ENCODE data around the gene CABS1. TPM values are rescaled to one million over a fixed set of nuclear protein-coding genes. Genes with fewer than 3 reads are reported as not detected.

Gene CABS1
- total RNA-seq, 1 experiment from 2014 or later: not detected

DNA sequence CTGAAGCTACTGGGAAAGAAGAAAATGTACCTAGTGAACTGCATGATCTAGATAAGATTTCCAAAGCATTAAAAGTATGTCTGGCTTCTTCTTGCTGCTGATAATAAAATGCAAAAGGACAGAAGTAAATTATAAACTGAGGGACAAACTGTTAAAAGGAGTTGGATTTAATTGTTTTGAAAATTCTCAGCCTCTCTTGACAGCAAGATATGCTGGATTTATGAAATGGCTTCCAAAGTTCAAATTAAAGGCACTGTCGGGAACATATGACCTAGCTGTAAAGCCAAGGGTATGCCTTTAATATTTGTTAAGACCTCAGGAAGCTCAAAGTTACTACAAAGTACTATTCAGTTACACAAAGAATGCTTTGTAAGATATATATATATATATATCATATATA is 46.1 kb upstream of the CABS1 start (continued):
- TF ChIP-seq, protein P1, sequence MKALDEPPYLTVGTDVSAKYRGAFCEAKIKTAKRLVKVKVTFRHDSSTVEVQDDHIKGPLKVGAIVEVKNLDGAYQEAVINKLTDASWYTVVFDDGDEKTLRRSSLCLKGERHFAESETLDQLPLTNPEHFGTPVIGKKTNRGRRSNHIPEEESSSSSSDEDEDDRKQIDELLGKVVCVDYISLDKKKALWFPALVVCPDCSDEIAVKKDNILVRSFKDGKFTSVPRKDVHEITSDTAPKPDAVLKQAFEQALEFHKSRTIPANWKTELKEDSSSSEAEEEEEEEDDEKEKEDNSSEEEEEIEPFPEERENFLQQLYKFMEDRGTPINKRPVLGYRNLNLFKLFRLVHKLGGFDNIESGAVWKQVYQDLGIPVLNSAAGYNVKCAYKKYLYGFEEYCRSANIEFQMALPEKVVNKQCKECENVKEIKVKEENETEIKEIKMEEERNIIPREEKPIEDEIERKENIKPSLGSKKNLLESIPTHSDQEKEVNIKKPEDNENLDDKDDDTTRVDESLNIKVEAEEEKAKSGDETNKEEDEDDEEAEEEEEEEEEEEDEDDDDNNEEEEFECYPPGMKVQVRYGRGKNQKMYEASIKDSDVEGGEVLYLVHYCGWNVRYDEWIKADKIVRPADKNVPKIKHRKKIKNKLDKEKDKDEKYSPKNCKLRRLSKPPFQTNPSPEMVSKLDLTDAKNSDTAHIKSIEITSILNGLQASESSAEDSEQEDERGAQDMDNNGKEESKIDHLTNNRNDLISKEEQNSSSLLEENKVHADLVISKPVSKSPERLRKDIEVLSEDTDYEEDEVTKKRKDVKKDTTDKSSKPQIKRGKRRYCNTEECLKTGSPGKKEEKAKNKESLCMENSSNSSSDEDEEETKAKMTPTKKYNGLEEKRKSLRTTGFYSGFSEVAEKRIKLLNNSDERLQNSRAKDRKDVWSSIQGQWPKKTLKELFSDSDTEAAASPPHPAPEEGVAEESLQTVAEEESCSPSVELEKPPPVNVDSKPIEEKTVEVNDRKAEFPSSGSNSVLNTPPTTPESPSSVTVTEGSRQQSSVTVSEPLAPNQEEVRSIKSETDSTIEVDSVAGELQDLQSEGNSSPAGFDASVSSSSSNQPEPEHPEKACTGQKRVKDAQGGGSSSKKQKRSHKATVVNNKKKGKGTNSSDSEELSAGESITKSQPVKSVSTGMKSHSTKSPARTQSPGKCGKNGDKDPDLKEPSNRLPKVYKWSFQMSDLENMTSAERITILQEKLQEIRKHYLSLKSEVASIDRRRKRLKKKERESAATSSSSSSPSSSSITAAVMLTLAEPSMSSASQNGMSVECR (CRISPR knock-in tag; IDR thresholded peaks at IDR 0.05; ENCODE audit: borderline replicate concordance): no peak
- no peak for TF ChIP-seq TEAD4 (CRISPR knock-in tag; IDR thresholded peaks at IDR 0.05)
- TF ChIP-seq, protein P2, sequence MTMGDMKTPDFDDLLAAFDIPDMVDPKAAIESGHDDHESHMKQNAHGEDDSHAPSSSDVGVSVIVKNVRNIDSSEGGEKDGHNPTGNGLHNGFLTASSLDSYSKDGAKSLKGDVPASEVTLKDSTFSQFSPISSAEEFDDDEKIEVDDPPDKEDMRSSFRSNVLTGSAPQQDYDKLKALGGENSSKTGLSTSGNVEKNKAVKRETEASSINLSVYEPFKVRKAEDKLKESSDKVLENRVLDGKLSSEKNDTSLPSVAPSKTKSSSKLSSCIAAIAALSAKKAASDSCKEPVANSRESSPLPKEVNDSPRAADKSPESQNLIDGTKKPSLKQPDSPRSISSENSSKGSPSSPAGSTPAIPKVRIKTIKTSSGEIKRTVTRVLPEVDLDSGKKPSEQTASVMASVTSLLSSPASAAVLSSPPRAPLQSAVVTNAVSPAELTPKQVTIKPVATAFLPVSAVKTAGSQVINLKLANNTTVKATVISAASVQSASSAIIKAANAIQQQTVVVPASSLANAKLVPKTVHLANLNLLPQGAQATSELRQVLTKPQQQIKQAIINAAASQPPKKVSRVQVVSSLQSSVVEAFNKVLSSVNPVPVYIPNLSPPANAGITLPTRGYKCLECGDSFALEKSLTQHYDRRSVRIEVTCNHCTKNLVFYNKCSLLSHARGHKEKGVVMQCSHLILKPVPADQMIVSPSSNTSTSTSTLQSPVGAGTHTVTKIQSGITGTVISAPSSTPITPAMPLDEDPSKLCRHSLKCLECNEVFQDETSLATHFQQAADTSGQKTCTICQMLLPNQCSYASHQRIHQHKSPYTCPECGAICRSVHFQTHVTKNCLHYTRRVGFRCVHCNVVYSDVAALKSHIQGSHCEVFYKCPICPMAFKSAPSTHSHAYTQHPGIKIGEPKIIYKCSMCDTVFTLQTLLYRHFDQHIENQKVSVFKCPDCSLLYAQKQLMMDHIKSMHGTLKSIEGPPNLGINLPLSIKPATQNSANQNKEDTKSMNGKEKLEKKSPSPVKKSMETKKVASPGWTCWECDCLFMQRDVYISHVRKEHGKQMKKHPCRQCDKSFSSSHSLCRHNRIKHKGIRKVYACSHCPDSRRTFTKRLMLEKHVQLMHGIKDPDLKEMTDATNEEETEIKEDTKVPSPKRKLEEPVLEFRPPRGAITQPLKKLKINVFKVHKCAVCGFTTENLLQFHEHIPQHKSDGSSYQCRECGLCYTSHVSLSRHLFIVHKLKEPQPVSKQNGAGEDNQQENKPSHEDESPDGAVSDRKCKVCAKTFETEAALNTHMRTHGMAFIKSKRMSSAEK (CRISPR knock-in tag; IDR thresholded peaks at IDR 0.05; ENCODE audit: borderline replicate concordance): no peak

DNA sequence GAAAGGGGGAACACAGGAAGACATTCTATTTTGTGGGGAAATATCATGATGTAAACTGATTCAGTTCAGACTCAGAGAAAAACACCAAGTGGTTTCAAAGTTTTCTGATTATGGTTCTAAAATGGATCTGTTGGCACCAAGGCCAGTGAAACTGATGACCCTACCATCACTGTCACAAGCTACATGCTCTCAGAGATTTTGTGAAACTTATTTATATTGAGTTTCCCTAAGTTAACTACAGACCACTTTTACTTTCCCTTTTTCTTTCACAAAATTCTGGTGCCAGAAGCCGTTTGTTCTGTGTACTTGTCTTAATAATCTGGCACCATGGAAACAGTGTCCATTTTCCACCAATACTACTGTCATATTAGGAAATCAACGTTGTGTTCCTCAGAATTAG is 43.4 kb upstream of the CABS1 start:
- TF ChIP-seq HMGA2 (CRISPR knock-in tag; IDR thresholded peaks at IDR 0.05) (no peak), NR1H2 (CRISPR knock-in tag; IDR thresholded peaks at IDR 0.05) (no peak)
- TF ChIP-seq, protein P3, sequence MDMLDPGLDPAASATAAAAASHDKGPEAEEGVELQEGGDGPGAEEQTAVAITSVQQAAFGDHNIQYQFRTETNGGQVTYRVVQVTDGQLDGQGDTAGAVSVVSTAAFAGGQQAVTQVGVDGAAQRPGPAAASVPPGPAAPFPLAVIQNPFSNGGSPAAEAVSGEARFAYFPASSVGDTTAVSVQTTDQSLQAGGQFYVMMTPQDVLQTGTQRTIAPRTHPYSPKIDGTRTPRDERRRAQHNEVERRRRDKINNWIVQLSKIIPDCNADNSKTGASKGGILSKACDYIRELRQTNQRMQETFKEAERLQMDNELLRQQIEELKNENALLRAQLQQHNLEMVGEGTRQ (CRISPR knock-in tag; IDR thresholded peaks at IDR 0.05): no peak
- ATAC-seq (no peak), DNase-seq (ENCODE audit: low spot score) (no peak)
- no peak overlapping the region for H3K4me3 Mint-ChIP-seq
- no peaks in the 10 kb centered on the region for H3K4me1 Mint-ChIP-seq
- no peaks in the 10 kb centered on the region for H3K9me3 Mint-ChIP-seq
- H3K27ac Mint-ChIP-seq: no peak overlapping the region
- no peaks in the 10 kb centered on the region for H3K27me3 Mint-ChIP-seq (ENCODE audit: low read depth)
- ChIA-PET CTCF (no interaction called here), POLR2A (no interaction called here)
- no peaks in the 10 kb centered on the region for H3K36me3 Mint-ChIP-seq

DNA sequence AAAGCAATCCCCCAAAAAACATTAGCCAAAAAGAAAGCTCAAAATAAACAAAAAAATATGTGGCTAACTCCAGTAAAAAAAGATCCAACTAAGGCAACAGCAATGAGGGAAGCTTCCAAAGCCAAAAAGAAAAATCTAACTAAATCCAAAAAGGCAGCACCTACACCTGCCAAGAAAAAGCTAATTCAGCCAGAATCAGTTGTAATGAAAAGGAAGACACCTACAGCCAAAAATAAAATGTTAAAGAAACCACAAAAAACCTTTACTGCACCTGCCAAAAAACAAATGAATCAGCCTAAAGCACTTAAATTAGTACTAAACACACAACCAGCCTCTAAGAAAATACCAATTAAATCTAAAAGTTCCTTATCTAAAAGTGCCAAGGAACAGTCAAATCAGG is 37.2 kb upstream of the CABS1 start:
- POLR2A ChIA-PET: no interaction called here
- Mint-ChIP-seq H3K36me3 (no peaks in the 10 kb centered on the region), H3K27ac (no peak overlapping the region), H3K4me1 (no peaks in the 10 kb centered on the region), H3K4me3 (no peak overlapping the region), H3K27me3 (ENCODE audit: low read depth) (no peaks in the 10 kb centered on the region), H3K9me3 (peaks cover 6% of the 10 kb centered on the region; the same call in 1 of the 2 replicates)
- DNase-seq (ENCODE audit: low spot score) (no peak), ATAC-seq (no peak)
- CTCF ChIA-PET: no interaction called here
- TF ChIP-seq ZBTB21 (CRISPR knock-in tag; IDR thresholded peaks at IDR 0.05; ENCODE audit: borderline replicate concordance): no peak
- TF ChIP-seq, protein P4, sequence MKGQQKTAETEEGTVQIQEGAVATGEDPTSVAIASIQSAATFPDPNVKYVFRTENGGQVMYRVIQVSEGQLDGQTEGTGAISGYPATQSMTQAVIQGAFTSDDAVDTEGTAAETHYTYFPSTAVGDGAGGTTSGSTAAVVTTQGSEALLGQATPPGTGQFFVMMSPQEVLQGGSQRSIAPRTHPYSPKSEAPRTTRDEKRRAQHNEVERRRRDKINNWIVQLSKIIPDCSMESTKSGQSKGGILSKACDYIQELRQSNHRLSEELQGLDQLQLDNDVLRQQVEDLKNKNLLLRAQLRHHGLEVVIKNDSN (CRISPR knock-in tag; IDR thresholded peaks at IDR 0.05): no peak
- TF ChIP-seq SMAD3 (CRISPR knock-in tag; IDR thresholded peaks at IDR 0.05; ENCODE audit: borderline replicate concordance): no peak
- no peak for TF ChIP-seq HMGA2 (CRISPR knock-in tag; IDR thresholded peaks at IDR 0.05)
- TF ChIP-seq TCF7 (CRISPR knock-in tag; IDR thresholded peaks at IDR 0.05; ENCODE audit: low read depth): no peak
- TF ChIP-seq, protein P5, sequence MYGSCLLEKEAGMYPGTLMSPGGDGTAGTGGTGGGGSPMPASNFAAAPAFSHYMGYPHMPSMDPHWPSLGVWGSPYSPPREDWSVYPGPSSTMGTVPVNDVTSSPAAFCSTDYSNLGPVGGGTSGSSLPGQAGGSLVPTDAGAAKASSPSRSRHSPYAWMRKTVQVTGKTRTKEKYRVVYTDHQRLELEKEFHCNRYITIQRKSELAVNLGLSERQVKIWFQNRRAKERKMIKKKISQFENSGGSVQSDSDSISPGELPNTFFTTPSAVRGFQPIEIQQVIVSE (CRISPR knock-in tag; IDR thresholded peaks at IDR 0.05; ENCODE audit: borderline replicate concordance): no peak
- TF ChIP-seq ZNF671 (CRISPR knock-in tag; IDR thresholded peaks at IDR 0.05): no peak
- no peak for TF ChIP-seq TEAD1 (CRISPR knock-in tag; IDR thresholded peaks at IDR 0.05)
- TF ChIP-seq, protein P6, sequence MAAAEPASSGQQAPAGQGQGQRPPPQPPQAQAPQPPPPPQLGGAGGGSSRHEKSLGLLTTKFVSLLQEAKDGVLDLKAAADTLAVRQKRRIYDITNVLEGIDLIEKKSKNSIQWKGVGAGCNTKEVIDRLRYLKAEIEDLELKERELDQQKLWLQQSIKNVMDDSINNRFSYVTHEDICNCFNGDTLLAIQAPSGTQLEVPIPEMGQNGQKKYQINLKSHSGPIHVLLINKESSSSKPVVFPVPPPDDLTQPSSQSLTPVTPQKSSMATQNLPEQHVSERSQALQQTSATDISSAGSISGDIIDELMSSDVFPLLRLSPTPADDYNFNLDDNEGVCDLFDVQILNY (CRISPR knock-in tag; IDR thresholded peaks at IDR 0.05): no peak
- TF ChIP-seq ESRRA (CRISPR knock-in tag; IDR thresholded peaks at IDR 0.05; ENCODE audit: borderline replicate concordance): no peak
- TF ChIP-seq ETV6 (CRISPR knock-in tag; IDR thresholded peaks at IDR 0.05): no peak
- TF ChIP-seq ELF4 (CRISPR knock-in tag; IDR thresholded peaks at IDR 0.05; ENCODE audit: low read depth): no peak
- TF ChIP-seq, protein P7, sequence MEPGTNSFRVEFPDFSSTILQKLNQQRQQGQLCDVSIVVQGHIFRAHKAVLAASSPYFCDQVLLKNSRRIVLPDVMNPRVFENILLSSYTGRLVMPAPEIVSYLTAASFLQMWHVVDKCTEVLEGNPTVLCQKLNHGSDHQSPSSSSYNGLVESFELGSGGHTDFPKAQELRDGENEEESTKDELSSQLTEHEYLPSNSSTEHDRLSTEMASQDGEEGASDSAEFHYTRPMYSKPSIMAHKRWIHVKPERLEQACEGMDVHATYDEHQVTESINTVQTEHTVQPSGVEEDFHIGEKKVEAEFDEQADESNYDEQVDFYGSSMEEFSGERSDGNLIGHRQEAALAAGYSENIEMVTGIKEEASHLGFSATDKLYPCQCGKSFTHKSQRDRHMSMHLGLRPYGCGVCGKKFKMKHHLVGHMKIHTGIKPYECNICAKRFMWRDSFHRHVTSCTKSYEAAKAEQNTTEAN (CRISPR knock-in tag; IDR thresholded peaks at IDR 0.05): no peak
